GM13977 (cell line): ENCODE measurements around the gene INSC.

Experiments
- DNase-seq: peaks from one replicate; pipeline ENCODE4 v3.0.0; 2012; ENCODE audit warnings: low spot score
- in situ Hi-C: fragments of 300-500 bp; cut with MboI; formaldehyde crosslinking; loops from one replicate; pipeline ENCODE4 v1.12.0; 2022; ENCODE audit warnings: low sequenced_read_pairs, low pct_unique_long_range_greater_than_20kb, mixed read lengths, inconsistent platforms; ENCODE audit not compliant: unreplicated experiment
- TF ChIP-seq, protein P1 (sequence below): IDR thresholded peaks from 2 replicates; pipeline ENCODE4 v1.5.1; 2012; ENCODE audit warnings: mild to moderate bottlenecking, control low read depth; ENCODE audit not compliant: insufficient read depth; ENCODE audit errors: extremely low read depth, missing control alignments

INSC gene

GRCh38 chr11:15200696-15201095 is 86.0 kb downstream of the INSC start:
- in situ Hi-C loops: no loop called here
- TF ChIP-seq, protein P1, sequence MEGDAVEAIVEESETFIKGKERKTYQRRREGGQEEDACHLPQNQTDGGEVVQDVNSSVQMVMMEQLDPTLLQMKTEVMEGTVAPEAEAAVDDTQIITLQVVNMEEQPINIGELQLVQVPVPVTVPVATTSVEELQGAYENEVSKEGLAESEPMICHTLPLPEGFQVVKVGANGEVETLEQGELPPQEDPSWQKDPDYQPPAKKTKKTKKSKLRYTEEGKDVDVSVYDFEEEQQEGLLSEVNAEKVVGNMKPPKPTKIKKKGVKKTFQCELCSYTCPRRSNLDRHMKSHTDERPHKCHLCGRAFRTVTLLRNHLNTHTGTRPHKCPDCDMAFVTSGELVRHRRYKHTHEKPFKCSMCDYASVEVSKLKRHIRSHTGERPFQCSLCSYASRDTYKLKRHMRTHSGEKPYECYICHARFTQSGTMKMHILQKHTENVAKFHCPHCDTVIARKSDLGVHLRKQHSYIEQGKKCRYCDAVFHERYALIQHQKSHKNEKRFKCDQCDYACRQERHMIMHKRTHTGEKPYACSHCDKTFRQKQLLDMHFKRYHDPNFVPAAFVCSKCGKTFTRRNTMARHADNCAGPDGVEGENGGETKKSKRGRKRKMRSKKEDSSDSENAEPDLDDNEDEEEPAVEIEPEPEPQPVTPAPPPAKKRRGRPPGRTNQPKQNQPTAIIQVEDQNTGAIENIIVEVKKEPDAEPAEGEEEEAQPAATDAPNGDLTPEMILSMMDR: no peak

GRCh38 chr11:15201586-15201985 is 86.9 kb downstream of the INSC start:
- in situ Hi-C loops: no loop called here
- TF ChIP-seq, protein P1: no peak

More at GRCh38 chr11:15200696-15201095, 86.0 kb downstream of the INSC start:
- DNase-seq: no peak

DNA sequence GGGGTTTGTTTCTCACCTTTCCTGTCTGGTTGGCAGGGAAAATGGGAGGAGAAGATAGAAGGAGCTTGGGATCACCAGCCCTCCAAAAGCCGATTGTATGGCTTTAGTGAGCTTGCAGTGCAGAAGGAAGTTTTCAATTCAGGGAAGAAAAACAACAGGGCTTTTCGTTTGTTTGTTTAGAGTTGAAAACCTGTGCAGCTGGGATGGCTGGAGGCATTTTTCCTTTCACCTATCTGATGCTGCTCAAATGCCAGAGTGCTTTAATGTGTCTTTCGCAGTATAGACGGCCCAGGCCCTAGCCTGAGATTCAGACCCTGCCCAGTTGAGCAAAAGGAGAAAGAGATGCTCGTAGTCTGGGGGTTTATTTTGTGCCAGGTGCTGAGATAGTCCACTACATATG is 87.9 kb downstream of the INSC start:
- TF ChIP-seq, protein P1: no peak
- in situ Hi-C loops: no loop called here
- no peak for DNase-seq

More at GRCh38 chr11:15201586-15201985, 86.9 kb downstream of the INSC start:
- DNase-seq: no peak

DNA sequence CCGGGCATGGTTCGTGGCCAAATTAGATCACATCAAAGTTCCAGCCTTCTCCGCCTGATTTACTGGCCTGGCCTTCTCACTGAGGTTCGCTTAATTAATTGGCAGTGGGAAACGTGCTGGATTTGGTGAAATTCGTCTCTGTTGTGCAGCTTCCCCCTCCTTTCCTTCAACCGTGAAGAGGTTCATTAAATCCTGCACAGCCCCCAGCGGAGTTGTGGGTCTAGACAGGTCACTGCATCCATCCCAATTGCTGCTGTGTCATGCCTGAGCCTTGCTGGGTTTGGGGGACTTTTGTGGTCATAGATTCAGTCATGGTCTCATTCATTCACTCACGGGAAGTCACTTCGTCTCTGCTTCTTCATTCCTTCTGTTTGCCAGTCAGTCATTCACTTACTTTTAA is 90.0 kb downstream of the INSC start:
- no peak for DNase-seq
- TF ChIP-seq, protein P1: no peak
- in situ Hi-C loops: no loop called here

- in situ Hi-C loops: no loop called here
- TF ChIP-seq, protein P1: no peak
- DNase-seq: no peak
Observed at GRCh38 chr11:15206791-15207190, 92.1 kb downstream of the INSC start.

DNA sequence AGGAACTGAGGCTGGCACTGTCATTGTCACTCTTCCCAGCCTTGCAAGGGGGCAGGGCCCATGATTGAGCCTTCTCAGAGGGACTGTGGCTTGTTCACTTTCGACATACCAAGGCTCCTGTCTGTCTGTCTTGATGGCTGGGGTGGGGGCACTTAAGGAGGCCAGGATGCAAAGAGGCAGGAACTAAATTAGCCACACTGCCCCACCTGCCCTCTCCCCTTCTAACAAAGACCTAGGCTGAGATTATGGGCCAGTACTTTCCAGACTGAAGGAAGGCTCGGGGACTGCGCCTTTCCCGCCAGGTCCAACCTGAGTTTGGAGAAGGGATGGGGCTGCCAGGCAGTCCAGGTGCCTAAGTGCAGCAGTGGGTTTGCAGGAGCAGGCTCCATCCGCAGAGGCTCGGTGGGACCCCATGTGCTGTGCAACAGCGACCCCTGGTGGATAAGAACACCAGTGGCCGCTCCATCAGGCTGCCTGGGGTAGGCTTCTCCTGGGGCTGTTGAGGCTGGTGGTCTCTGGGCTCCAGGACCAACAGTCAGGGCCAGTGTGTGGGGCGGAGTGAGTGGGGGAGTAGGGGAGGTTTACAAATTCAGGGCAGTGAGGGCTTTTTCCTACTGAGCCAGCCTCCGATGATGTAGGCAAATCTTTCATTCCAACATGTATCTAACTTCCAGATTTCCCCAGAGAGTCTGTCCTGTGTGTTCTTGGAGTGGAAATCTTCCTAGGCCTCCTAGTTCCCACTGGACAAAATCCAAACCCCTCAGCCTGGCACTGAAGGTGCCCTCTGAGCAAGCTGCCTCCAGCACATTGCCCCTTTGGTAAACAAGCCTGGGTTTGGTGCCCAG is 93.9 kb downstream of the INSC start:
- peak; percentile 82 for DNase-seq
- in situ Hi-C loops: no loop called here
- TF ChIP-seq, protein P1: peak; percentile 96
